DND-41 (cell line): ENCODE data around the gene FBXW4.

Source experiments
- ATAC-seq: fragments of 200-7000 bp; cut with Tn5 transposase; 3 replicates; pipeline ENCODE4 v1.9.1; 2021; ENCODE audit warnings: low read depth; ENCODE audit not compliant: insufficient read depth
- DNase-seq: peaks from one replicate; pipeline ENCODE4 v3.0.0-alpha.2; 2020
- H2AFZ ChIP-seq: 2 replicates; pipeline ENCODE4 v1.6.0; 2012; ENCODE audit warnings: low read depth, low read length
- H3K27ac ChIP-seq: 2 replicates; pipeline ENCODE4 v1.5.1; 2012; ENCODE audit warnings: low read length, inconsistent platforms
- H3K27me3 ChIP-seq: fragments of 200-600 bp; sonication (generic); 2 replicates; pipeline ENCODE4 v1.6.0; 2012; ENCODE audit warnings: low read length, mild to moderate bottlenecking, inconsistent platforms; ENCODE audit not compliant: insufficient read depth, poor library complexity
- H3K36me3 ChIP-seq: 2 replicates; pipeline ENCODE4 v1.5.1; 2012; ENCODE audit warnings: low read length, inconsistent platforms; ENCODE audit not compliant: insufficient read depth
- H3K4me1 ChIP-seq: 2 replicates; pipeline ENCODE4 v1.5.1; 2012; ENCODE audit warnings: mild to moderate bottlenecking, low read length; ENCODE audit not compliant: insufficient read depth
- H3K4me2 ChIP-seq: 2 replicates; pipeline ENCODE4 v1.6.0; 2012; ENCODE audit warnings: mild to moderate bottlenecking, moderate library complexity, low read length, inconsistent platforms; ENCODE audit not compliant: insufficient read depth
- H3K4me3 ChIP-seq, 2 experiments: fragments of 200-600 bp in 1 of 2; shearing (Covaris generic) in 1 of 2; 2 replicates each; pipeline ENCODE4 v1.5.1; 2012 to 2016; ENCODE audit warnings: inconsistent platforms in 2 of 2, low read length in 2 of 2, mild to moderate bottlenecking in 2 of 2, low read depth in 1 of 2, moderate library complexity in 1 of 2
- H3K79me2 ChIP-seq: 2 replicates; pipeline ENCODE4 v1.6.0; 2012; ENCODE audit warnings: low read length, inconsistent platforms; ENCODE audit not compliant: insufficient read depth
- H3K9ac ChIP-seq: 2 replicates; pipeline ENCODE4 v1.6.0; 2012; ENCODE audit warnings: low read depth, mild to moderate bottlenecking, inconsistent platforms, low read length, moderate library complexity
- H3K9me3 ChIP-seq: 2 replicates; pipeline ENCODE4 v1.5.1; 2012; ENCODE audit warnings: low read length, moderate library complexity, mild to moderate bottlenecking, inconsistent platforms; ENCODE audit not compliant: insufficient read depth, severe bottlenecking
- H4K20me1 ChIP-seq: 2 replicates; pipeline ENCODE4 v1.6.0; 2012; ENCODE audit warnings: low read length; ENCODE audit not compliant: insufficient read depth
- EZH2 ChIP-seq: IDR thresholded peaks from 3 replicates; pipeline ENCODE4 v1.6.1; 2012; ENCODE audit warnings: borderline replicate concordance, low read depth, mild to moderate bottlenecking, moderate library complexity, low read length, inconsistent platforms; ENCODE audit not compliant: severe bottlenecking
- TF ChIP-seq, protein P1 (sequence below): IDR thresholded peaks from 2 replicates; pipeline ENCODE4 v1.5.1; 2012; ENCODE audit warnings: borderline replicate concordance, low read length, moderate library complexity, mild to moderate bottlenecking; ENCODE audit not compliant: poor library complexity, severe bottlenecking; ENCODE audit errors: extremely low read depth

The FBXW4 gene

DNA sequence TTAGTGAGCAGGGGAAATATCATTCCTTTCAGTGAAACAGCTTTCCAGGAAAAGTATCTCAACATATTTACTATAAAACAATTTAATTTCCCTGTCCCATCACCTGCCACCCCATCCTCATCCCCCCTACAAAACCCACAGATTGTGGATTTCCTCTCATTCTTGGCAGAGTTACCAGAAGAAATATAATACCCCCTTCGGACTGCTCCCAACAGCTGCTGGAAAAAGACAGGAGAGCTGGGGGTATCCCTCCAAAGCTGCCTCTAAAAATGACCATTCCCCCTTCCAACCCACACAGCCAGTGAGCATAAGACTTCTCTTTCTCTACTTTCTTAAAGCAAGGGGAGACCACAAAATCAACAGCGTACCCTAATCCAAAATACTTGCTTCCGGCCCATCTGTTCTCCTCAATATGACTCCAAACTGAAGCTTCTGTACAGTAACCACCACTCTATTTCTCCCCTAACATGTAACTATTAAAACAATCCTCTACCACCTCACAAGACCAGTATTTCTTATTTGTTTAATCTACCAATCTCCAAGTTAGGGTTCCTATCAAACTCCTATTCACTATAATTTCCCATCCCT lies 7.8 kb downstream of the FBXW4 start:
- Histone ChIP-seq H4K20me1 (peaks cover 3% of the 10 kb centered on the region; the same call in 1 of the 2 replicates), H3K27me3 (no peaks in the 10 kb centered on the region), H3K79me2 (peaks cover 84% of the 10 kb centered on the region), H3K9me3 (no peaks in the 10 kb centered on the region), H3K4me1 (peaks cover 73% of the 10 kb centered on the region), H3K4me3 (no peak overlapping the region), H3K27ac (peak overlapping the region; percentile 85), H3K4me2 (peak overlapping the region; percentile 43), H3K9ac (peak overlapping the region; percentile 33), H2AFZ (no peak overlapping the region), H3K36me3 (0 out of 2 replicates have a peak, but pooled peaks cover 3% of the 10 kb centered on the region)
- ATAC-seq (peak; percentile 88), DNase-seq (peak; percentile 34)
- TF ChIP-seq, protein P1, sequence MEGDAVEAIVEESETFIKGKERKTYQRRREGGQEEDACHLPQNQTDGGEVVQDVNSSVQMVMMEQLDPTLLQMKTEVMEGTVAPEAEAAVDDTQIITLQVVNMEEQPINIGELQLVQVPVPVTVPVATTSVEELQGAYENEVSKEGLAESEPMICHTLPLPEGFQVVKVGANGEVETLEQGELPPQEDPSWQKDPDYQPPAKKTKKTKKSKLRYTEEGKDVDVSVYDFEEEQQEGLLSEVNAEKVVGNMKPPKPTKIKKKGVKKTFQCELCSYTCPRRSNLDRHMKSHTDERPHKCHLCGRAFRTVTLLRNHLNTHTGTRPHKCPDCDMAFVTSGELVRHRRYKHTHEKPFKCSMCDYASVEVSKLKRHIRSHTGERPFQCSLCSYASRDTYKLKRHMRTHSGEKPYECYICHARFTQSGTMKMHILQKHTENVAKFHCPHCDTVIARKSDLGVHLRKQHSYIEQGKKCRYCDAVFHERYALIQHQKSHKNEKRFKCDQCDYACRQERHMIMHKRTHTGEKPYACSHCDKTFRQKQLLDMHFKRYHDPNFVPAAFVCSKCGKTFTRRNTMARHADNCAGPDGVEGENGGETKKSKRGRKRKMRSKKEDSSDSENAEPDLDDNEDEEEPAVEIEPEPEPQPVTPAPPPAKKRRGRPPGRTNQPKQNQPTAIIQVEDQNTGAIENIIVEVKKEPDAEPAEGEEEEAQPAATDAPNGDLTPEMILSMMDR = no peak
- no peak for TF ChIP-seq EZH2

DNA sequence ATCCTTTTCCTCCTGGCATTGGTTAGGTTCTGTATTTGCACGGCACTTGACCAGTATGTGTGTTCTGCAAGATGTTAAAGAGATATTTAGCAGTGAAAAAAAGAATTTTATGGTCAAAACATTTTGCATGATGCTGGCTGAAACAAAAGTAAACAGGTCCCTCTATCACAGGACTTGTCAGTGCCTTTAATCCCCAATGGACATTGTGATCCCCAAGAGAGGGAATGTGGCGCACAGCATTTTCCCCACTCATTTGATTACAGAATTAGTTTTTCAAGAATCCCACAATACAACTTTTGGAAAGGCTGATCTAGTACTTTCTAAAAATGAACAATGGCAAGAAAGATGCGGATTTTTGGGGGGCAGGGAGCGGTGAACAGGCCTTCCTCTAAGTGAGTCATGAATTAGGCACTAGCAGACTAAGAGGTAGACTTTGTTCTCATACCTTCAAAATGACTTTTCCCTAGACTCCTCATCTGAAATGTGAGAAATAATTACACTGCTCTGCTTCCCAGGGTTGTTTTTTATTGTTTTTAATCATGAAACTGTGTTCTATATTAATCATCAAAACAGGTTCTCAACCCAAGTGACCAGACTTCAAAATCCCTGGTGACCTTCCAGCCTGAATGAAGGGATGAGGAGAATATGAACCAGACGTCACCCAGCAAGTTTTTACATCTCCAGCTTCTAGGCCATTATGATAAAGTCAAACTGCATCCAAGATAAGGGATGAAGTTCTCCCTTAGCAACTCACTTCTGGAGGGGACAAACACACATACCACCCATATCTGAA lies 8.6 kb downstream of the FBXW4 start:
- H3K9me3 ChIP-seq = no peaks in the 10 kb centered on the region
- H3K9ac ChIP-seq = peak overlapping the region; percentile 27; the same call in 1 of the 2 replicates
- 0 out of 2 replicates have a peak, but pooled peaks cover 3% of the 10 kb centered on the region for H3K36me3 ChIP-seq
- peaks cover 80% of the 10 kb centered on the region for H3K79me2 ChIP-seq
- DNase-seq (no peak), ATAC-seq (no peak)
- H3K4me3 ChIP-seq = no peak overlapping the region
- H3K27me3 ChIP-seq = no peaks in the 10 kb centered on the region
- H2AFZ ChIP-seq = no peak overlapping the region
- peak overlapping the region; percentile 85 for H3K27ac ChIP-seq
- H3K4me2 ChIP-seq = peak overlapping the region; percentile 43; the same call in 1 of the 2 replicates
- peaks cover 67% of the 10 kb centered on the region for H3K4me1 ChIP-seq
- TF ChIP-seq EZH2 = no peak
- TF ChIP-seq, protein P1 = no peak
- H4K20me1 ChIP-seq = peaks cover 3% of the 10 kb centered on the region; the same call in 1 of the 2 replicates

DNA sequence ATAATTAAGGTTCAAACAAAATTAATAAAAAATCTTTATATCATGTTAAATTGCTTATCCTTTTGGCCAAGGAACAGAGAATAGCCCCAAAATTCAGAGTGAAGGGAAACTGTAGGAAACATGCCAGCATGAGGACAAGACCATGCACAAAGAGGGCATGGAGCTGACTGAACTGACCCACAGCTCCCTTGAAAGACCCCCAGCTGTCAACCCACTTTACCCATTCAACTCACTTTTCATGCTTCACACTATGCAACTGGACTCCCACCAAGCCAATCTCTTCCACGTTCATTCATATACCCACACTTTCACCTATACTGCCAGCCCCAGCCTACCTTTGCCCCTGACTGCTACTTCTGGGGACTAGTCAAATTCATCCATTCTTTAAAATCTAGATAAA lies 10.2 kb downstream of the FBXW4 start:
- no peaks in the 10 kb centered on the region for H3K36me3 ChIP-seq
- DNase-seq (no peak), ATAC-seq (no peak)
- no peak overlapping the region for H2AFZ ChIP-seq
- no peaks in the 10 kb centered on the region for H3K27me3 ChIP-seq
- H3K4me1 ChIP-seq = peaks cover 59% of the 10 kb centered on the region
- no peak overlapping the region for H3K4me3 ChIP-seq
- no peaks in the 10 kb centered on the region for H3K9me3 ChIP-seq
- TF ChIP-seq, protein P1 = no peak
- TF ChIP-seq EZH2 = no peak
- peaks cover 71% of the 10 kb centered on the region for H3K79me2 ChIP-seq
- no peak overlapping the region for H3K4me2 ChIP-seq
- H4K20me1 ChIP-seq = peaks cover 3% of the 10 kb centered on the region; the same call in 1 of the 2 replicates
- H3K9ac ChIP-seq = no peak overlapping the region
- H3K27ac ChIP-seq = peak overlapping the region; percentile 38; the same call in 1 of the 2 replicates
